Measurements from ENCODE around the gene LIF. TPM values are rescaled to one million over a fixed set of nuclear protein-coding genes. Genes with fewer than 3 reads are reported as not detected.
A peak's percentile ranks its signal among the peaks of the same experiment; 100 is the strongest.

The LIF gene
- total and polyA plus RNA-seq, 2 experiments from 2014 or later, result 1.4 to 1.9 TPM

GRCh38 chr22:30232716-30233218 lies 13.8 kb downstream of the LIF start:
- H3F3A ChIP-seq (ENCODE audit: insufficient read depth), result no peaks in the 10 kb centered on the region
- 35 to 38% methylated on average over 16 to 17 of the region's 17 CpGs for WGBS, 2 experiments (ENCODE audit: low coverage in 1 of 2, low lambda C conversion rate in 2 of 2, missing lambda C conversion rate in 2 of 2)
- no peak overlapping the region for H3K9ac ChIP-seq
- no peak for DNase-seq
- H3K9me2 ChIP-seq (ENCODE audit: insufficient read depth), result no peaks in the 10 kb centered on the region
- in situ Hi-C loops (cut with MboI), result loop anchor here (10.0 kb wide), 1 partner anchor 118 kb away; no protein-coding TSS in a partner anchor
- H4K20me1 ChIP-seq (ENCODE audit: insufficient read depth), result no peaks in the 10 kb centered on the region
- H3K4me3 ChIP-seq, result no peak overlapping the region
- no peaks in the 10 kb centered on the region for H3K9me3 ChIP-seq (ENCODE audit: low read depth)
- H3K36me3 ChIP-seq (ENCODE audit: low read depth), result no peaks in the 10 kb centered on the region
- H3K4me1 ChIP-seq (ENCODE audit: insufficient read depth), result peaks cover 10% of the 10 kb centered on the region; the same call in 1 of the 2 replicates
- no peaks in the 10 kb centered on the region for H3K79me2 ChIP-seq (ENCODE audit: insufficient read depth)
- no peak overlapping the region for H2AFZ ChIP-seq
- H3K27ac ChIP-seq, result no peak overlapping the region
- H3K4me2 ChIP-seq (ENCODE audit: unreplicated experiment), result no peak overlapping the region
- H3K27me3 ChIP-seq (replicated peaks; ENCODE audit: insufficient read depth), result no peaks in the 10 kb centered on the region
- TF ChIP-seq EZH2 (IDR thresholded peaks at IDR 0.05; ENCODE audit: insufficient read depth, poor library complexity, severe bottlenecking), result no peak
- no peak for TF ChIP-seq EZH2phosphoT487 (IDR thresholded peaks at IDR 0.05; ENCODE audit: insufficient read depth, low read depth)

- no peaks in the 10 kb centered on the region for H3F3A ChIP-seq (ENCODE audit: insufficient read depth)
- H3K4me2 ChIP-seq (ENCODE audit: unreplicated experiment), result no peak overlapping the region
- H2AFZ ChIP-seq, result no peak overlapping the region
- H3K9ac ChIP-seq, result no peak overlapping the region
- no peaks in the 10 kb centered on the region for H3K27me3 ChIP-seq (replicated peaks; ENCODE audit: insufficient read depth)
- 77 to 83% methylated on average over 9 of the region's 9 CpGs for WGBS, 2 experiments (ENCODE audit: low coverage in 1 of 2, low lambda C conversion rate in 2 of 2, missing lambda C conversion rate in 2 of 2)
- no peak overlapping the region for H3K27ac ChIP-seq
- no peaks in the 10 kb centered on the region for H3K36me3 ChIP-seq (ENCODE audit: low read depth)
- no peaks in the 10 kb centered on the region for H3K9me3 ChIP-seq (ENCODE audit: low read depth)
- peaks cover 2% of the 10 kb centered on the region; the same call in 1 of the 2 replicates for H3K4me1 ChIP-seq (ENCODE audit: insufficient read depth)
- no peaks in the 10 kb centered on the region for H3K9me2 ChIP-seq (ENCODE audit: insufficient read depth)
- H4K20me1 ChIP-seq (ENCODE audit: insufficient read depth), result no peaks in the 10 kb centered on the region
- in situ Hi-C loops (cut with MboI), result loop anchor here (10.0 kb wide), 1 partner anchor 116 kb away; no protein-coding TSS in a partner anchor
- no peaks in the 10 kb centered on the region for H3K79me2 ChIP-seq (ENCODE audit: insufficient read depth)
- no peak overlapping the region for H3K4me3 ChIP-seq
- DNase-seq, result no peak
- no peak for TF ChIP-seq EZH2phosphoT487 (IDR thresholded peaks at IDR 0.05; ENCODE audit: insufficient read depth, low read depth)
- no peak for TF ChIP-seq EZH2 (IDR thresholded peaks at IDR 0.05; ENCODE audit: insufficient read depth, poor library complexity, severe bottlenecking)
These were observed 15.6 kb downstream of the LIF start for GRCh38 chr22:30230787-30231461.

DNA sequence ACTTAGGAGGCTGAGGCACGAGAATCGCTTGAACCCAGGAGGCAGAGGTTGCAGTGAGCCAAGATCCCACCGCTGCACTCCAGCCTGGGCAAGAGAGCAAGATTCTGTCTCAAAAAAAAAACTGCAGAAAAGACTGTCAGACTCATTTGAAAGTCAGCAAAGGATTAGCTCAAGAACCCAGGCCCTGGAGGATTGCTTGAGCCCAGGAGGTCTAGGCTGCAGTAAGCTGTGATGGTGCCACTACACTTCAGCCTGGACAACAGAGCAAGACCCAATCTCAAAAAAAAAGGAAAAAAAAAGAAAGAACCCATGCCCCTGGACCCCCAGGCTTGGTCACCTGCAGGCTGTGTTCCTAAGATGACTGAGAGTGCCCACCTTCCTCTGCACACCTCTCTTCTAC lies 16.2 kb downstream of the LIF start:
- in situ Hi-C loops (cut with MboI), result loop anchor here (10.0 kb wide), 1 partner anchor 116 kb away; no protein-coding TSS in a partner anchor
- H3K79me2 ChIP-seq (ENCODE audit: insufficient read depth), result no peaks in the 10 kb centered on the region
- no peaks in the 10 kb centered on the region for H4K20me1 ChIP-seq (ENCODE audit: insufficient read depth)
- 72 to 85% methylated on average over 3 of the region's 3 CpGs for WGBS, 2 experiments (ENCODE audit: low coverage in 1 of 2, low lambda C conversion rate in 2 of 2, missing lambda C conversion rate in 2 of 2)
- H2AFZ ChIP-seq, result no peak overlapping the region
- no peaks in the 10 kb centered on the region for H3K36me3 ChIP-seq (ENCODE audit: low read depth)
- no peak overlapping the region for H3K4me2 ChIP-seq (ENCODE audit: unreplicated experiment)
- TF ChIP-seq EZH2phosphoT487 (IDR thresholded peaks at IDR 0.05; ENCODE audit: insufficient read depth, low read depth) (no peak), EZH2 (IDR thresholded peaks at IDR 0.05; ENCODE audit: insufficient read depth, poor library complexity, severe bottlenecking) (no peak)
- H3K4me3 ChIP-seq, result no peak overlapping the region
- no peaks in the 10 kb centered on the region for H3K27me3 ChIP-seq (replicated peaks; ENCODE audit: insufficient read depth)
- H3K27ac ChIP-seq, result no peak overlapping the region
- no peaks in the 10 kb centered on the region for H3K9me2 ChIP-seq (ENCODE audit: insufficient read depth)
- H3K4me1 ChIP-seq (ENCODE audit: insufficient read depth), result no peaks in the 10 kb centered on the region
- no peaks in the 10 kb centered on the region for H3K9me3 ChIP-seq (ENCODE audit: low read depth)
- no peaks in the 10 kb centered on the region for H3F3A ChIP-seq (ENCODE audit: insufficient read depth)
- no peak for DNase-seq
- no peak overlapping the region for H3K9ac ChIP-seq

DNA sequence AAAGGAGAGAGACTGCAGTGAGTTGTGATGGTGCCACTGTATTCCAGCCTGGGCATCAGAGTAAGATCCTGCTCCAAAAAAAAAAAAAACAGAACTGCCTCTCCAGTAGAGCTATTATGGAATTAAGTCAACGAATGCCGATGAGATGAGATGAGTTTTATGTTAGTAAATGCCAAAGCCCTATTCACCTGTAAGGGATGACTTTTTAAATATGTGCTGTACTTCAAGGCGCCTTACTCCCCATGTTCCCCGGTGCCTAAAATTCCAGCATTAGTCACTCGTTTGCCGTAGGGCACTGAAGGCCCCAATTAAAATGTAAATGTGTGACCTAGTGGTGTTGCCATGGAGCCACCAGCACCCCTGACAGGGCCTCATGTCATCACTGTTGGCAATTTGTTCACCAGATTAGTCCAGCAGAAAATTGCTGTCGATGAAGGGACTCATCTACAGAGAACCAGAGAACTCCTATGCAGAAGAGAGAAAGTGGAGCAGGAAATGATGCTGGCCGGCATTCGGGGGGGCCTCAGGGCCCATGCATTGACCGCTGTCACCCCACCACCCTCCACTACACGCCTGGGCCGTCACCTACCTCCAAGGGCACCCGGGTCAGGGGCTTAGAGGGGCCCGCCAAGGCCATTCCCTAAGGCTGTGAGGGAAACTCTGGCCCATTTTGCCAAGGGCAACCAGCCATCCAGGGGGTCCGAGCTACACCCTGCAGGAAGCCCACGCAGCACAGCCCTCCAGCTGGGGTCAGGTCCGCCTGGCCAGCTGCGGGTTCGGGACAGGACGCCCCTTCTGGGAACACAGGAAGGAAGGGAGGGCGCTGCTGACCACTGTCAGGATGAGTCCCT lies 17.8 kb downstream of the LIF start:
- H3K79me2 ChIP-seq (ENCODE audit: insufficient read depth), result no peaks in the 10 kb centered on the region
- 75% methylated on average over 20 to 21 of the region's 21 CpGs for WGBS, 2 experiments (ENCODE audit: low coverage in 1 of 2, low lambda C conversion rate in 2 of 2, missing lambda C conversion rate in 2 of 2)
- no peak overlapping the region for H3K9ac ChIP-seq
- H3K27ac ChIP-seq, result no peak overlapping the region
- no peaks in the 10 kb centered on the region for H4K20me1 ChIP-seq (ENCODE audit: insufficient read depth)
- H3K9me3 ChIP-seq (ENCODE audit: low read depth), result no peaks in the 10 kb centered on the region
- H3K9me2 ChIP-seq (ENCODE audit: insufficient read depth), result no peaks in the 10 kb centered on the region
- no peak overlapping the region for H2AFZ ChIP-seq
- no peak overlapping the region for H3K4me2 ChIP-seq (ENCODE audit: unreplicated experiment)
- peak; percentile 48 for DNase-seq
- TF ChIP-seq EZH2phosphoT487 (IDR thresholded peaks at IDR 0.05; ENCODE audit: insufficient read depth, low read depth), result no peak
- no peak for TF ChIP-seq EZH2 (IDR thresholded peaks at IDR 0.05; ENCODE audit: insufficient read depth, poor library complexity, severe bottlenecking)
- H3K4me3 ChIP-seq, result no peak overlapping the region
- in situ Hi-C loops (cut with MboI), result no loop called here
- no peaks in the 10 kb centered on the region for H3K4me1 ChIP-seq (ENCODE audit: insufficient read depth)
- no peaks in the 10 kb centered on the region for H3K27me3 ChIP-seq (replicated peaks; ENCODE audit: insufficient read depth)
- no peaks in the 10 kb centered on the region for H3K36me3 ChIP-seq (ENCODE audit: low read depth)
- no peaks in the 10 kb centered on the region for H3F3A ChIP-seq (ENCODE audit: insufficient read depth)

Measured in GM23248 (cell line).